DOHH2 (cell line): ENCODE results near the gene SMYD5.

Experiments
- H3F3A ChIP-seq: fragments of 200-600 bp; sonication (generic), shearing (Covaris generic); 2 replicates; pipeline ENCODE4 v1.6.0; 2016; ENCODE audit warnings: antibody characterized with exemption, mild to moderate bottlenecking; ENCODE audit not compliant: control insufficient read depth, insufficient read depth
- H3K27ac ChIP-seq: fragments of 200-600 bp; sonication (generic); 2 replicates; pipeline ENCODE4 v1.5.1; 2014; ENCODE audit warnings: low read depth, mild to moderate bottlenecking, low read length, moderate library complexity
- H3K27me3 ChIP-seq: fragments of 200-600 bp; sonication (generic); 2 replicates; pipeline ENCODE4 v1.6.1; 2014; ENCODE audit warnings: mild to moderate bottlenecking, low read length, mixed read lengths; ENCODE audit not compliant: control insufficient read depth
- H3K36me3 ChIP-seq: fragments of 200-600 bp; sonication (generic); 2 replicates; pipeline ENCODE4 v1.6.1; 2014; ENCODE audit warnings: mild to moderate bottlenecking, low read length, moderate library complexity, mixed read lengths; ENCODE audit not compliant: control insufficient read depth
- H3K4me1 ChIP-seq: fragments of 200-600 bp; sonication (generic); 2 replicates; pipeline ENCODE4 v1.6.1; 2014; ENCODE audit warnings: mild to moderate bottlenecking, low read length, mixed read lengths; ENCODE audit not compliant: control insufficient read depth
- H3K4me2 ChIP-seq: fragments of 200-600 bp; sonication (generic); 2 replicates; pipeline ENCODE4 v1.6.0; 2014; ENCODE audit warnings: mild to moderate bottlenecking, low read length, moderate library complexity
- H3K4me3 ChIP-seq: fragments of 200-600 bp; sonication (generic); 2 replicates; pipeline ENCODE4 v1.5.1; 2014; ENCODE audit warnings: mild to moderate bottlenecking, low read length, mixed read lengths
- H3K79me2 ChIP-seq: fragments of 200-600 bp; sonication (generic); 2 replicates; pipeline ENCODE4 v1.6.1; 2014; ENCODE audit warnings: mild to moderate bottlenecking, low read length, mixed read lengths; ENCODE audit not compliant: control insufficient read depth
- H3K9me2 ChIP-seq: fragments of 200-600 bp; sonication (generic); replicated peaks from 2 replicates; pipeline ENCODE4 v1.6.1; 2014; ENCODE audit warnings: mild to moderate bottlenecking, low read length, mixed read lengths; ENCODE audit not compliant: control insufficient read depth
- H3K9me3 ChIP-seq: fragments of 200-600 bp; sonication (generic); 2 replicates; pipeline ENCODE4 v1.6.1; 2014; ENCODE audit warnings: antibody characterized with exemption, low read length, mixed read lengths; ENCODE audit not compliant: control insufficient read depth, insufficient read depth
- H4K20me1 ChIP-seq: fragments of 200-600 bp; sonication (generic); 2 replicates; pipeline ENCODE4 v1.6.0; 2014; ENCODE audit warnings: low read depth, mild to moderate bottlenecking, antibody characterized with exemption, low read length, moderate library complexity; ENCODE audit not compliant: control insufficient read depth, insufficient read depth
- CTCF ChIP-seq: fragments of 200-600 bp; sonication (generic); IDR thresholded peaks from one replicate; pipeline ENCODE4 v1.5.1; 2014; ENCODE audit warnings: antibody characterized with exemption, mild to moderate bottlenecking, low read depth, low read length; ENCODE audit not compliant: poor library complexity, severe bottlenecking
- EZH2phosphoT487 ChIP-seq: fragments of 200-600 bp; sonication (generic); IDR thresholded peaks from 2 replicates; pipeline ENCODE4 v1.6.1; 2017; ENCODE audit warnings: borderline replicate concordance, mild to moderate bottlenecking, antibody characterized with exemption, low read length, moderate library complexity, mixed read lengths

SMYD5 gene

DNA sequence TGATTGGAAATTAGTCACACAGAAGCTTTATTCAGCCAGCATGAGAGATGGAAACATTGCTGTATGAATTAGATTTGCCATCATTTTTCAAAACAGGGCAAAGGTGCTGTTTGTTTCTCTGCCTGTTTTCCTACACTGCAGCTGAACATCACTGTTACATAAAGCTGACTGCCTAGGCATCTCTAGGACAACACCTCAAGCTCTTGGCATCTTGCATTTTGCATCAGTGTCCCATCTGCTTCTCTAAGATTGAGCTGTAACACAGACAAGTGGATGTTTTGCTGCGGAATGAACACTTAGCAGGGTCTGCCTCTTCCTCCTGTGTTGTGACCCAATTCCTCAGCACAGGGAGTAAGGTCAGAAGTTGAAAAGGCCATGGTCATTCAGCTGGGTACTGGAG, 24.9 kb downstream of the SMYD5 start:
- H3K9me2 ChIP-seq: no peaks in the 10 kb centered on the region

DNA sequence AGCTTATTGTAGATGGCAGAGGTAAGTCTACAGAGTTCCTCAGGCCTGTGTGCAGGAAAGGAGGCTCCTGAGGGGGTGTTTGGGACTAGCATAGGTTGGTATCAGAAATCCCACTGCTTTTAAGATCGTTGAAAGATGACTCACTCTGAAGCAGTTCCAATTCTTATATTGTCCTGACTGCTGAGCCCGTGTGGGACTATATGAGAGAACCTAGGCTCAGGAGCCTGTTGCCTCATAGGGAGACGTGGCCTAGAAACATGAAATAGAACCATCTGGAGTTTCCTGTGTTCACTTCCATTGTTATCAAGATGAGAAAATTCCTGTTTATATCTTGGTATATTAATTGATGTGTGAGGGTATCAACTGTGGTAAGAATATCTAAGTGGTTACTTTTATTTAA, 25.7 kb downstream of the SMYD5 start:
- Histone ChIP-seq H3K4me3 (no peak overlapping the region), H3K4me2 (no peak overlapping the region), H3K36me3 (peaks cover 95% of the 10 kb centered on the region), H4K20me1 (peaks cover 38% of the 10 kb centered on the region), H3K9me2 (no peaks in the 10 kb centered on the region), H3K4me1 (peaks cover 26% of the 10 kb centered on the region), H3K27ac (no peak overlapping the region), H3F3A (no peaks in the 10 kb centered on the region), H3K9me3 (no peaks in the 10 kb centered on the region), H3K27me3 (no peaks in the 10 kb centered on the region), H3K79me2 (peaks cover 96% of the 10 kb centered on the region)
- TF ChIP-seq EZH2phosphoT487: no peak
- no peak for TF ChIP-seq CTCF

More for the DNA sequence above, 24.9 kb downstream of the SMYD5 start:
- H3K79me2 ChIP-seq: peaks cover 96% of the 10 kb centered on the region
- H3K27me3 ChIP-seq: no peaks in the 10 kb centered on the region
- H3K36me3 ChIP-seq: peaks cover 93% of the 10 kb centered on the region
- H3K9me3 ChIP-seq: no peaks in the 10 kb centered on the region
- no peaks in the 10 kb centered on the region for H3F3A ChIP-seq
- no peak overlapping the region for H3K4me3 ChIP-seq
- TF ChIP-seq EZH2phosphoT487 (no peak), CTCF (no peak)
- H4K20me1 ChIP-seq: peaks cover 41% of the 10 kb centered on the region
- H3K4me2 ChIP-seq: no peak overlapping the region
- H3K27ac ChIP-seq: no peak overlapping the region
- peaks cover 26% of the 10 kb centered on the region for H3K4me1 ChIP-seq

GRCh38 chr2:73243884-73244570, 30.0 kb downstream of the SMYD5 start:
- Histone ChIP-seq H3K27ac (no peak overlapping the region), H3K9me3 (no peaks in the 10 kb centered on the region), H3K4me3 (no peak overlapping the region), H3K79me2 (peaks cover 72% of the 10 kb centered on the region), H4K20me1 (peaks cover 12% of the 10 kb centered on the region), H3K9me2 (no peaks in the 10 kb centered on the region), H3K36me3 (peaks cover 96% of the 10 kb centered on the region), H3K27me3 (no peaks in the 10 kb centered on the region), H3F3A (0 out of 2 replicates have a peak, but pooled peaks cover 2% of the 10 kb centered on the region), H3K4me1 (no peaks in the 10 kb centered on the region), H3K4me2 (no peak overlapping the region)
- no peak for TF ChIP-seq CTCF
- TF ChIP-seq EZH2phosphoT487: no peak
